Measurements from ENCODE around the gene CBFB.

CBFB gene

GRCh38 chr16:67104061-67104460 lies 75.1 kb downstream of the CBFB start:
- TF ChIP-seq, protein P1, sequence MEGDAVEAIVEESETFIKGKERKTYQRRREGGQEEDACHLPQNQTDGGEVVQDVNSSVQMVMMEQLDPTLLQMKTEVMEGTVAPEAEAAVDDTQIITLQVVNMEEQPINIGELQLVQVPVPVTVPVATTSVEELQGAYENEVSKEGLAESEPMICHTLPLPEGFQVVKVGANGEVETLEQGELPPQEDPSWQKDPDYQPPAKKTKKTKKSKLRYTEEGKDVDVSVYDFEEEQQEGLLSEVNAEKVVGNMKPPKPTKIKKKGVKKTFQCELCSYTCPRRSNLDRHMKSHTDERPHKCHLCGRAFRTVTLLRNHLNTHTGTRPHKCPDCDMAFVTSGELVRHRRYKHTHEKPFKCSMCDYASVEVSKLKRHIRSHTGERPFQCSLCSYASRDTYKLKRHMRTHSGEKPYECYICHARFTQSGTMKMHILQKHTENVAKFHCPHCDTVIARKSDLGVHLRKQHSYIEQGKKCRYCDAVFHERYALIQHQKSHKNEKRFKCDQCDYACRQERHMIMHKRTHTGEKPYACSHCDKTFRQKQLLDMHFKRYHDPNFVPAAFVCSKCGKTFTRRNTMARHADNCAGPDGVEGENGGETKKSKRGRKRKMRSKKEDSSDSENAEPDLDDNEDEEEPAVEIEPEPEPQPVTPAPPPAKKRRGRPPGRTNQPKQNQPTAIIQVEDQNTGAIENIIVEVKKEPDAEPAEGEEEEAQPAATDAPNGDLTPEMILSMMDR (IDR thresholded peaks at IDR 0.05): peak; percentile 25
- Mint-ChIP-seq H3K4me3 (no peak overlapping the region), H3K9me3 (no peaks in the 10 kb centered on the region), H3K36me3 (ENCODE audit: low read depth) (peaks cover 23% of the 10 kb centered on the region), H3K27me3 (ENCODE audit: low read depth, poor library complexity) (no peaks in the 10 kb centered on the region), H3K4me1 (peaks cover 7% of the 10 kb centered on the region), H3K27ac (peak overlapping the region; percentile 26)
- DNase-seq: peak; percentile 15

GRCh38 chr16:67104845-67105244 lies 75.9 kb downstream of the CBFB start:
- DNase-seq: no peak
- TF ChIP-seq, protein P1 (IDR thresholded peaks at IDR 0.05): no peak
- Mint-ChIP-seq H3K4me1 (peaks cover 14% of the 10 kb centered on the region), H3K27ac (no peak overlapping the region), H3K4me3 (no peak overlapping the region), H3K9me3 (no peaks in the 10 kb centered on the region), H3K36me3 (ENCODE audit: low read depth) (peaks cover 18% of the 10 kb centered on the region), H3K27me3 (ENCODE audit: low read depth, poor library complexity) (no peaks in the 10 kb centered on the region)

- Mint-ChIP-seq H3K27me3 (ENCODE audit: low read depth, poor library complexity) (no peaks in the 10 kb centered on the region), H3K36me3 (ENCODE audit: low read depth) (peaks cover 18% of the 10 kb centered on the region), H3K9me3 (no peaks in the 10 kb centered on the region), H3K27ac (peak overlapping the region; percentile 70), H3K4me3 (no peak overlapping the region), H3K4me1 (peaks cover 14% of the 10 kb centered on the region)
- TF ChIP-seq, protein P1 (IDR thresholded peaks at IDR 0.05): no peak
- DNase-seq: no peak
Measured at GRCh38 chr16:67105246-67105645, 76.3 kb downstream of the CBFB start.

DNA sequence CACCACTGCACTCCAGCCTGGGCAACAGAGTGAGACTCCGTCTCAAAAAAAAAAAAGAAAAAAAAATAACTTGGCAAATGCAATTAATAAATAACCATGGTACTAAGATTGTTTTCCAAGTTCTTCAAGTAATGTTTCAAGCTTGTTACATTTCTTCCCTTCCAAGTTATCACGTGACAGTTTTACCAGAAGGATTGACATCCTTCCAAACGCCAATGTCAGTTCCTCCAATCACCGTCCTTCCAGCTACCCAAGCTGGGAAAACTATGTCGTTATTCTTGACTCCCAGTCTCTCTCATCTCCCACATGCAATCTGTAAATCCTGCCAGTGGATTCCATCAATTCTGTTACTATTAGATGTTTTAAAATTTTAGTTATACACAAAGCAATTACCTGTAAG lies 76.9 kb downstream of the CBFB start:
- Mint-ChIP-seq H3K4me3 (no peak overlapping the region), H3K9me3 (no peaks in the 10 kb centered on the region), H3K27ac (no peak overlapping the region), H3K27me3 (ENCODE audit: low read depth, poor library complexity) (no peaks in the 10 kb centered on the region), H3K36me3 (ENCODE audit: low read depth) (peaks cover 18% of the 10 kb centered on the region), H3K4me1 (peaks cover 19% of the 10 kb centered on the region)
- TF ChIP-seq, protein P1 (IDR thresholded peaks at IDR 0.05): no peak
- DNase-seq: no peak

- TF ChIP-seq, protein P1 (IDR thresholded peaks at IDR 0.05): no peak
- peaks cover 13% of the 10 kb centered on the region for H3K36me3 Mint-ChIP-seq (ENCODE audit: low read depth)
- peaks cover 26% of the 10 kb centered on the region for H3K4me1 Mint-ChIP-seq
- H3K27me3 Mint-ChIP-seq (ENCODE audit: low read depth, poor library complexity): no peaks in the 10 kb centered on the region
- peak overlapping the region; percentile 57 for H3K27ac Mint-ChIP-seq
- no peak for DNase-seq
- no peaks in the 10 kb centered on the region for H3K9me3 Mint-ChIP-seq
- no peak overlapping the region for H3K4me3 Mint-ChIP-seq
Measured at GRCh38 chr16:67108489-67108888, 79.5 kb downstream of the CBFB start.

DNA sequence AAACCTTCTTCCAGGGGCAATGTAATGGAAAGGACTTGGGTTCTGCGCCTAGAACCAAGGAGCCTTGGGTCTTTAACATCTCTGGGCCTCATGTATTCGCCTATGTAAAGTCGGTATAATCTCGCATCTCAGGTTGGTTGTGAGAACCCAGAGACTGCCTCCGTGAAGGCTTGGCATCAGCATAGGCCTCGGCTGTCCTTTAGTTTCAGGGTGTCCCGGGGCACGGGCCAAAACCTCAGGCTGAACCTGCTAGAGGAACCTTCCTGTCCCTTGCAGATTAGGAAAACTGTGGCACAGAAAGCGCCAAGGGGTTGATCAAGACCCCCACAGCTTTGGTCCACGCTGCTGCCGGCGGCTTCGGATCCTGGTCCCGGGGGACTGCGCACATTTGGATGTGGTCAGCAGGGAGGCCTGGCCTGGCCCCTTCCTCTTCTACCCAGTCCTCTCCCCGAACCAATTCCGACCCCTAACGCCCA lies 80.0 kb downstream of the CBFB start:
- Mint-ChIP-seq H3K9me3 (no peaks in the 10 kb centered on the region), H3K27me3 (ENCODE audit: low read depth, poor library complexity) (no peaks in the 10 kb centered on the region), H3K27ac (peak overlapping the region; percentile 96), H3K36me3 (ENCODE audit: low read depth) (peaks cover 13% of the 10 kb centered on the region), H3K4me3 (peak overlapping the region; percentile 97), H3K4me1 (peaks cover 26% of the 10 kb centered on the region)
- TF ChIP-seq, protein P1 (IDR thresholded peaks at IDR 0.05): no peak
- no peak for DNase-seq

Data from nephron progenitor cell (in vitro differentiated cells).